Esophagus squamous epithelium (tissue), 5 donors: ENCODE data around the gene TMEM51. TPM values are rescaled to one million over a fixed set of nuclear protein-coding genes. Genes with fewer than 3 reads are reported as not detected.

ENCODE experiments used
- DNase-seq: peaks from one replicate; lab custom pipeline; 2025; lab: John Stamatoyannopoulos, UW
- H3K27ac ChIP-seq, 4 donors: fragments of 200-600 bp; sonication (generic); one replicate each; pipeline ENCODE4 v1.5.1; 2016 to 2019; ENCODE audit warnings: mild to moderate bottlenecking in 1 of 4
- H3K27me3 ChIP-seq, 4 donors: fragments of 200-600 bp; sonication (generic); 1 replicate in 3 of 4; 2 replicates in 1 of 4; pipeline versions ENCODE4 v1.5.1 to v1.6.0; 2017 to 2021; ENCODE audit warnings: antibody characterized with exemption in 1 of 4
- H3K36me3 ChIP-seq, 3 donors: fragments of 200-600 bp; sonication (generic); one replicate each; pipeline ENCODE4 v1.5.1; 2016 to 2019
- H3K4me1 ChIP-seq, 3 donors: fragments of 200-600 bp; sonication (generic); one replicate each; pipeline ENCODE4 v1.5.1; 2017 to 2019
- H3K4me3 ChIP-seq, 4 donors: fragments of 200-600 bp; sonication (generic); 1 replicate in 3 of 4; 2 replicates in 1 of 4; pipeline ENCODE4 v1.5.1; 2016 to 2019; ENCODE audit warnings: mild to moderate bottlenecking in 2 of 4, moderate library complexity in 1 of 4
- H3K9me3 ChIP-seq, 3 donors: fragments of 200-600 bp; sonication (generic); one replicate each; pipeline ENCODE4 v1.5.1; 2016 to 2019
- POLR2A ChIP-seq, 4 donors: fragments of 450-650 bp; IDR thresholded peaks; one replicate each; pipeline ENCODE4 v1.6.1; 2017; ENCODE audit warnings: antibody characterized with exemption in 4 of 4, mild to moderate bottlenecking in 4 of 4, moderate library complexity in 3 of 4
- WGBS, 2 donors: methylation state at CpG; one replicate each; pipeline ENCODE4 v1.1.5; 2018; 5-methylcytosine and 5-hydroxymethylcytosine counted together
- intact Hi-C: fragments of 100-400 bp; cut with DNase I; formaldehyde crosslinking; loops from one replicate; pipeline ENCODE4 v1.15.0; 2022
- total RNA-seq, 4 donors: library from RNA; depleted of rRNA; stranded (reverse); fragments of >200 nt; gene quantifications; one replicate each; pipeline ENCODE4 v1.1.0, GENCODE V29; 2016
- TF ChIP-seq, protein P1 (sequence below), 6 experiments: fragments of 450-650 bp in 4 of 6; fragments of 200-600 bp in 2 of 6; sonication (generic) in 2 of 6; IDR thresholded peaks; one replicate each; pipeline ENCODE4 v1.5.1; 2016 to 2019; ENCODE audit warnings: antibody characterized with exemption in 6 of 6, mild to moderate bottlenecking in 4 of 6, moderate library complexity in 4 of 6
- donor health status: DM: yes; HTN: yes; CAD: no.

TMEM51 gene
- total RNA-seq, 4 donors from 2014 or later: 11.6 to 23.7 (median 17.7) TPM

DNA sequence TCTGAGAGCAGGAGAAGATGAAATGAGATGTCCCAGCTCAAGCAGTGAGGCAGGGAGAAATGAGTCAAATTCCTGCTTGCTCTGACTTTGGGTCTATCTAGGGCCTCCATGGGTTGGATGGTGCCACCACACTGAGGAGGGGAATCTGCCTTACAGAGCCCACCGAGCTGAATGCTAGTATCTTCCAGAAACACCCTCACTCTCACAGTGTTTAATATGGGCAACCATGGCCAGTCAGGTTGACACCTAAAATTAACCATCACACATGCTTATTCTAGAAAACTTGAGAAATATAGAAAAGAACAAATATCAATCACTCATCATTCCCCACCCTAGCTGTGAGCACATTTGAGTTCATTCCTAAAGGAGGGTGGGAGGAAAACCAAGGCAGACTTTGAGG, 64.1 kb downstream of the TMEM51 start:
- H3K27ac ChIP-seq: no peak overlapping the region
- WGBS, 2 donors: 100% methylated on average over 1 of the region's 1 CpG
- DNase-seq: no peak
- no peaks in the 10 kb centered on the region for H3K9me3 ChIP-seq
- no peaks in the 10 kb centered on the region for H3K27me3 ChIP-seq
- TF ChIP-seq, protein P1, sequence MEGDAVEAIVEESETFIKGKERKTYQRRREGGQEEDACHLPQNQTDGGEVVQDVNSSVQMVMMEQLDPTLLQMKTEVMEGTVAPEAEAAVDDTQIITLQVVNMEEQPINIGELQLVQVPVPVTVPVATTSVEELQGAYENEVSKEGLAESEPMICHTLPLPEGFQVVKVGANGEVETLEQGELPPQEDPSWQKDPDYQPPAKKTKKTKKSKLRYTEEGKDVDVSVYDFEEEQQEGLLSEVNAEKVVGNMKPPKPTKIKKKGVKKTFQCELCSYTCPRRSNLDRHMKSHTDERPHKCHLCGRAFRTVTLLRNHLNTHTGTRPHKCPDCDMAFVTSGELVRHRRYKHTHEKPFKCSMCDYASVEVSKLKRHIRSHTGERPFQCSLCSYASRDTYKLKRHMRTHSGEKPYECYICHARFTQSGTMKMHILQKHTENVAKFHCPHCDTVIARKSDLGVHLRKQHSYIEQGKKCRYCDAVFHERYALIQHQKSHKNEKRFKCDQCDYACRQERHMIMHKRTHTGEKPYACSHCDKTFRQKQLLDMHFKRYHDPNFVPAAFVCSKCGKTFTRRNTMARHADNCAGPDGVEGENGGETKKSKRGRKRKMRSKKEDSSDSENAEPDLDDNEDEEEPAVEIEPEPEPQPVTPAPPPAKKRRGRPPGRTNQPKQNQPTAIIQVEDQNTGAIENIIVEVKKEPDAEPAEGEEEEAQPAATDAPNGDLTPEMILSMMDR (IDR thresholded peaks at IDR 0.05): no peak
- TF ChIP-seq POLR2A (IDR thresholded peaks at IDR 0.05): no peak
- H3K4me1 ChIP-seq: peaks cover 0 to 36% (median 20%) of the 10 kb centered on the region in 3 donors
- intact Hi-C loops: loop anchor here (10.0 kb wide), 1 partner anchor 93 kb away; no protein-coding TSS in a partner anchor
- H3K4me3 ChIP-seq: no peak overlapping the region
- H3K36me3 ChIP-seq: peaks cover 0 to 18% (median 8%) of the 10 kb centered on the region in 3 donors

DNA sequence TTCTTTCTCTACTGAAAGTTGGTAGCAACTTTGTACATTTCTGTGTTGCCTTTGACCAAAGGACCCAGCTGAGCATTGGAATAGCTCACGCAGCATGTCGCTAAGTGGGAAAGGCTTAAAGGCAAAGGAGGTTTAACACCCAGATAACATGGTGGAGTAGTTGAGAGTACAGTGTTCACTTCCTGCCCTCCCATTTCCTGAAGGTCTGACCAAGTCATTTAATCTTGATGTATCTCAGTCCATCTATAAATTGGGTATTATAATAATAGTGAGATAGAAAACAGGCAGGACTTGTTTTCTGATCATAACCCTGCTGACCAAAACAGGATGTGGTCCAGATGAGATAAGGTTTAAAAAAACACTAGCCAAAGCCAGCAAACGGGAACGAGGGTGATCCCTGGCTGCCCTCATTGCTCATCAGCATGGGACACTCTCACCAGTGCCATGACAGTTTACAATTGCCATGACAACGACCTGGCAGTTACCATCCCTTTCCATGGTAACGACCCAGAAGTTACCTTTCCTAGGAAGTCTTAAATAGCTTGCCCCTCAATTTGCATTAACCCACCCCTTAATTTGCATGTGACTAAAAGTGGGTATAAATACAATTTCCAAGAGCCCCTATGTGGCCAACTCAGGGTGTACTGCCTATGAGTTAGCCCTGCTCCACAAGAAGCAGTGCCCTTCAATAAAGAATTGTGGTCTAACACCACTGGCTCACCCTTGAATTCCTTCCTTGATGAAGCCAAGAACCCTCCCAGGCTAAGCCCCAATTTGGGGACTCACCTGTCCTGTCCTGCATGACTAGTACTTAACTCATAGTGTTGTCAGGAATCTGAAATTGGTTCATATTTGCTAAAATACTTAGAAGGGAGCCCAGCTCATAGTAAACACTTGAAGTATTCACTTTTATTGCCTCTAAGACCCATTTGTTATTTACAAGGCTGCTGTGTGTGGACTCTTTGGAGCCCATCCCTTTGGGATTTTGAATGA, 65.0 kb downstream of the TMEM51 start:
- TF ChIP-seq, protein P1 (IDR thresholded peaks at IDR 0.05): no peak
- no peak for TF ChIP-seq POLR2A (IDR thresholded peaks at IDR 0.05)
- H3K27ac ChIP-seq: no peak overlapping the region
- peaks cover 0 to 29% (median 16%) of the 10 kb centered on the region in 3 donors for H3K4me1 ChIP-seq
- intact Hi-C loops: loop anchor here (10.0 kb wide), 1 partner anchor 94 kb away; no protein-coding TSS in a partner anchor
- WGBS, 2 donors: 66 to 68% methylated on average over 6 of the region's 6 CpGs
- peaks cover 0 to 18% (median 8%) of the 10 kb centered on the region in 3 donors for H3K36me3 ChIP-seq
- no peaks in the 10 kb centered on the region for H3K9me3 ChIP-seq
- no peak for DNase-seq
- no peak overlapping the region for H3K4me3 ChIP-seq
- H3K27me3 ChIP-seq: no peaks in the 10 kb centered on the region

DNA sequence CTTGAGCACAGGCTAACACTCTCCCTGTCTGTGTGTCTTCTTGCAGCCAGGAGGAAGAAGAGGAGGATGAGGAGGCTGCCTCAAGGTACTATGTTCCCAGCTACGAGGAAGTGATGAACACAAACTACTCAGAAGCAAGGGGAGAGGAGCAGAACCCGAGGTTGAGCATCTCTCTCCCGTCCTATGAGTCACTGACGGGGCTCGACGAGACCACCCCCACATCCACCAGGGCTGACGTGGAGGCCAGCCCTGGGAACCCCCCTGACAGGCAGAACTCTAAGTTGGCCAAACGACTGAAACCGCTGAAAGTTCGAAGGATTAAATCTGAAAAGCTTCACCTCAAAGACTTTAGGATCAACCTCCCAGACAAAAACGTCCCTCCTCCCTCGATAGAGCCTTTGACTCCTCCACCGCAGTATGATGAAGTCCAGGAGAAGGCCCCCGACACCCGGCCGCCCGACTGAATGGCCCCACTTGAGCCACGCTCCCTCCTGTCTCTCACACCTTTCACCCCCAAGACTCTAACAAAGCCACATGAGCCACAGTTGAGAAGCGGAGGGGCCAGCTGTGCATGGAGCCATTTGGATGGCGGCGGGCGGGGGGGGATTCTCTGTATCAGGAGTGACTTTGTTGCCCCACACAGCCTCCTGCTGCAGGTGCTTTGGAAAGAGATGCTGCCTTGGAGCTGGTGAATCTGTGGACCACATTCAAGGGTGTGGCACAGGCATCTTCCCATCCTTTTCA, 65.9 kb downstream of the TMEM51 start:
- Histone ChIP-seq H3K4me3 (no peak overlapping the region), H3K4me1 (peaks cover 0 to 24% (median 9%) of the 10 kb centered on the region in 3 donors), H3K36me3 (peaks cover 0 to 18% (median 8%) of the 10 kb centered on the region in 3 donors), H3K9me3 (no peaks in the 10 kb centered on the region), H3K27ac (no peak overlapping the region), H3K27me3 (no peaks in the 10 kb centered on the region)
- TF ChIP-seq POLR2A (IDR thresholded peaks at IDR 0.05): no peak
- TF ChIP-seq, protein P1 (IDR thresholded peaks at IDR 0.05): no peak
- 84 to 85% methylated on average over 13 to 17 of the region's 22 CpGs for WGBS, 2 donors
- no peak for DNase-seq
- intact Hi-C loops: loop anchor here (10.0 kb wide), 1 partner anchor 95 kb away; no protein-coding TSS in a partner anchor

DNA sequence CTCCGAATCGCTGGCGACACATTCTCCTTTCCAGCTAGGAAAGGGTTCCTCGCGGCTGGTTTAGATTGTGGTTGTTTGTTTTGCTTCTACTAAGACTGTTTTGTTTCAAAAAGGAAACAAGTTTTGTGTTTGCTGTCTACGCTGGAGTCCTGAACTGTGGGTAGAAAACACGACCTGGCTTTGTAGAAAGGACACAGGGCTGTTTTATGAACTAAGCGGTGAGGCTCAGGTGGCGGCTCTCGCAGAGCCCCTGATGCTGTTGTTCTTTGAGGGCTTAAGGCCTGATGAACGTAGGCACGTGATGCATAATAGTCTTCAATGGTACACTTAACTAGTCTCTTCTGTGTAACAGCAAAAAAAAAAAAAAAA, 66.5 kb downstream of the TMEM51 start:
- intact Hi-C loops: no loop called here
- no peaks in the 10 kb centered on the region for H3K9me3 ChIP-seq

More for the DNA sequence above, 66.5 kb downstream of the TMEM51 start:
- peaks cover 0 to 18% (median 8%) of the 10 kb centered on the region in 3 donors for H3K36me3 ChIP-seq
- 85 to 86% methylated on average over 11 to 12 of the region's 12 CpGs for WGBS, 2 donors
- TF ChIP-seq POLR2A (IDR thresholded peaks at IDR 0.05): no peak
- TF ChIP-seq, protein P1 (IDR thresholded peaks at IDR 0.05): no peak
- H3K4me1 ChIP-seq: peaks cover 0 to 23% (median 4%) of the 10 kb centered on the region in 3 donors
- H3K27me3 ChIP-seq: no peaks in the 10 kb centered on the region
- DNase-seq: no peak
- no peak overlapping the region for H3K27ac ChIP-seq
- H3K4me3 ChIP-seq: no peak overlapping the region
